Thyroid gland (tissue), 4 donors: ENCODE measurements around the gene UBXN11. TPM values are rescaled to one million over a fixed set of nuclear protein-coding genes. Genes with fewer than 3 reads are reported as not detected.

Experiments
- DNase-seq, 2 donors: peaks; one replicate each; pipeline ENCODE4 v3.0.0-alpha.2; 2019
- H3K27ac ChIP-seq, 3 donors: fragments of 200-600 bp; sonication (generic); 1 replicate in 2 of 3; 2 replicates in 1 of 3; pipeline ENCODE4 v1.5.1; 2016 to 2019; ENCODE audit warnings: mild to moderate bottlenecking in 1 of 3, moderate library complexity in 1 of 3
- H3K27me3 ChIP-seq: fragments of 200-600 bp; sonication (generic); one replicate; pipeline ENCODE4 v1.5.1; 2019
- H3K36me3 ChIP-seq, 2 donors: fragments of 200-600 bp; sonication (generic); one replicate each; pipeline ENCODE4 v1.5.1; 2016 to 2019
- H3K4me1 ChIP-seq, 2 donors: fragments of 200-600 bp; sonication (generic); one replicate each; pipeline ENCODE4 v1.5.1; 2017 to 2019
- H3K4me3 ChIP-seq, 3 donors: fragments of 200-600 bp; sonication (generic); replicated peaks in 1 of 3; 1 replicate in 2 of 3; 2 replicates in 1 of 3; pipeline ENCODE4 v1.5.1; 2016; ENCODE audit warnings: mild to moderate bottlenecking in 1 of 3
- H3K9me3 ChIP-seq: fragments of 200-600 bp; sonication (generic); one replicate; pipeline ENCODE4 v1.5.1; 2017
- CTCF ChIP-seq, 6 experiments: fragments of 200-600 bp in 3 of 6; fragments of 450-650 bp in 3 of 6; sonication (generic) in 3 of 6; IDR thresholded peaks; one replicate each; pipeline ENCODE4 v1.5.1; 2016 to 2019; ENCODE audit warnings: antibody characterized with exemption in 6 of 6, mild to moderate bottlenecking in 2 of 6, inconsistent platforms in 1 of 6, moderate library complexity in 1 of 6
- POLR2A ChIP-seq, 2 donors: fragments of 450-650 bp; IDR thresholded peaks; one replicate each; pipeline ENCODE4 v1.6.1; 2017; ENCODE audit warnings: antibody characterized with exemption in 2 of 2, mild to moderate bottlenecking in 2 of 2, moderate library complexity in 1 of 2
- WGBS, 2 donors: methylation state at CpG; one replicate each; pipeline ENCODE4 v1.1.5; 2017; 5-methylcytosine and 5-hydroxymethylcytosine counted together
- intact Hi-C: fragments of 100-400 bp; cut with DNase I; formaldehyde crosslinking; loops from one replicate; pipeline ENCODE4 v1.15.1; 2023
- total RNA-seq, 4 donors: library from RNA; depleted of rRNA; stranded (reverse); fragments of >200 nt; gene quantifications; one replicate each; pipeline ENCODE4 v1.2.3, GENCODE V29; 2016

Gene UBXN11, protein sequence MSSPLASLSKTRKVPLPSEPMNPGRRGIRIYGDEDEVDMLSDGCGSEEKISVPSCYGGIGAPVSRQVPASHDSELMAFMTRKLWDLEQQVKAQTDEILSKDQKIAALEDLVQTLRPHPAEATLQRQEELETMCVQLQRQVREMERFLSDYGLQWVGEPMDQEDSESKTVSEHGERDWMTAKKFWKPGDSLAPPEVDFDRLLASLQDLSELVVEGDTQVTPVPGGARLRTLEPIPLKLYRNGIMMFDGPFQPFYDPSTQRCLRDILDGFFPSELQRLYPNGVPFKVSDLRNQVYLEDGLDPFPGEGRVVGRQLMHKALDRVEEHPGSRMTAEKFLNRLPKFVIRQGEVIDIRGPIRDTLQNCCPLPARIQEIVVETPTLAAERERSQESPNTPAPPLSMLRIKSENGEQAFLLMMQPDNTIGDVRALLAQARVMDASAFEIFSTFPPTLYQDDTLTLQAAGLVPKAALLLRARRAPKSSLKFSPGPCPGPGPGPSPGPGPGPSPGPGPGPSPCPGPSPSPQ
- total RNA-seq = 10 to 100 TPM; 23.9 to 35.4 (median 30.2) TPM

- Histone ChIP-seq H3K9me3 (no peaks in the 10 kb centered on the region), H3K27ac (no peak within 1 kb of the TSS), H3K4me1 (peaks cover 10 to 11% of the 10 kb centered on the region in 2 donors), H3K27me3 (no peaks in the 10 kb centered on the region), H3K4me3 (peak within 1 kb of the TSS; percentile 34 to 81 (median 56)), H3K36me3 (no peaks in the 10 kb centered on the region)
- intact Hi-C loops = no loop called here
- 1 to 5% methylated on average over 16 to 49 of the region's 51 CpGs for WGBS, 2 donors
- DNase-seq = peak; percentile 97 to 98
- TF ChIP-seq CTCF (IDR thresholded peaks at IDR 0.05) (no peak), POLR2A (IDR thresholded peaks at IDR 0.05) (peak in 1 of 2 donors; percentile 47)
Measured at GRCh38 chr1:26306290-26307229, at the start of gene UBXN11. Gene UBXN11 (minus strand): TSS chr1:26306636. CDS start chr1:26302883, 3,753 bp downstream.

GRCh38 chr1:26356106-26356505 is 49.7 kb upstream of the UBXN11 start:
- no peak overlapping the region for H3K27ac ChIP-seq
- whole genome bisulfite sequencing, 2 donors = 92 to 94% methylated on average over 2 to 5 of the region's 5 CpGs
- H3K36me3 ChIP-seq = no peaks in the 10 kb centered on the region
- peaks cover 4 to 11% of the 10 kb centered on the region in 2 donors for H3K4me1 ChIP-seq
- H3K4me3 ChIP-seq = no peak overlapping the region
- intact Hi-C loops = no loop called here
- H3K27me3 ChIP-seq = peaks cover 4% of the 10 kb centered on the region
- no peak for TF ChIP-seq CTCF (IDR thresholded peaks at IDR 0.05)
- no peak for TF ChIP-seq POLR2A (IDR thresholded peaks at IDR 0.05)
- no peak for DNase-seq
- no peaks in the 10 kb centered on the region for H3K9me3 ChIP-seq

DNA sequence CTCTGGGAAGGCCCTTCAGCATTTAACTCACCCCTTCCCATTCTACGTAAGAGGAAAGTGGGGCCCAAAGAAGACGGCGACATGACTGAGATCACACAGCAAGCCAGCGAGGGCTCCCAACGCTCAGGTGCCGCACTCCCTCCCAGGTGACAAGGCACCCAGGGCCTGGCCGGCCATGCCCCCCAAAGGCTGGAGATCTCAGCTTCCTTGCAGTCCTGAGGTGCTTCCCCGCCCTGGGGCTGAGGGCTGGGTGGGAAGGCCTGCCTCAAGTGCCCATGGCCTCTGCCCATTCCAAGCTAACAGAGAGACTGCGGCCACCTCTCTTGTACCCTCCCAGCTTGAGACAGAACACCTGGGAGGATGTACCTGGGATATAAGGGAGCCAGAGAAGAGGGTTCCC is 48.5 kb upstream of the UBXN11 start:
- Histone ChIP-seq H3K4me1 (peaks cover 0 to 2% of the 10 kb centered on the region in 2 donors), H3K4me3 (no peak overlapping the region), H3K27ac (no peak overlapping the region), H3K36me3 (no peaks in the 10 kb centered on the region), H3K27me3 (peaks cover 2% of the 10 kb centered on the region), H3K9me3 (no peaks in the 10 kb centered on the region)
- WGBS, 2 donors = 89 to 91% methylated on average over 3 to 9 of the region's 9 CpGs
- intact Hi-C loops = no loop called here
- no peak for DNase-seq
- no peak for TF ChIP-seq CTCF (IDR thresholded peaks at IDR 0.05)
- TF ChIP-seq POLR2A (IDR thresholded peaks at IDR 0.05) = no peak

- no peaks in the 10 kb centered on the region for H3K4me1 ChIP-seq
- 28 to 68% methylated on average over 6 to 12 of the region's 21 CpGs for WGBS, 2 donors
- TF ChIP-seq POLR2A (IDR thresholded peaks at IDR 0.05) (no peak), CTCF (IDR thresholded peaks at IDR 0.05) (no peak)
- peak; percentile 24 to 55 for DNase-seq
- no peaks in the 10 kb centered on the region for H3K9me3 ChIP-seq
- intact Hi-C loops = no loop called here
- no peak within 1 kb of the TSS for H3K27ac ChIP-seq
- no peak within 1 kb of the TSS for H3K4me3 ChIP-seq
- H3K36me3 ChIP-seq = no peaks in the 10 kb centered on the region
- no peaks in the 10 kb centered on the region for H3K27me3 ChIP-seq
Measured at GRCh38 chr1:26353976-26354820, 47.8 kb upstream of the UBXN11 start, which contains the start of gene CRYBG2. Gene CRYBG2 (minus strand): TSS chr1:26354130. CDS start chr1:26346657, 7,473 bp downstream.
